GM06990 (cell line): ENCODE data around the gene ANXA3.

Experiments used
- DNase-seq: peaks from one replicate; pipeline ENCODE4 v3.0.0-alpha.2; 2011; ENCODE audit not compliant: insufficient read length; ENCODE audit errors: extremely low read depth
- H3K27me3 ChIP-seq: replicated peaks from 2 replicates; pipeline ENCODE4 v1.6.0; 2011; ENCODE audit warnings: low read length; ENCODE audit not compliant: control insufficient read depth, insufficient read depth
- H3K36me3 ChIP-seq: 2 replicates; pipeline ENCODE4 v1.5.1; 2011; ENCODE audit warnings: low read length; ENCODE audit not compliant: control insufficient read depth, insufficient read depth
- H3K4me3 ChIP-seq: replicated peaks from 2 replicates; pipeline ENCODE4 v1.5.1; 2011; ENCODE audit warnings: low read depth, mild to moderate bottlenecking, control low read depth, low read length
- TF ChIP-seq, protein P1 (sequence below): IDR thresholded peaks from 2 replicates; pipeline ENCODE4 v1.5.1; 2011; ENCODE audit warnings: low read length, control low read depth, mild to moderate bottlenecking, inconsistent platforms; ENCODE audit not compliant: insufficient read depth, poor library complexity, severe bottlenecking

ANXA3 gene

DNA sequence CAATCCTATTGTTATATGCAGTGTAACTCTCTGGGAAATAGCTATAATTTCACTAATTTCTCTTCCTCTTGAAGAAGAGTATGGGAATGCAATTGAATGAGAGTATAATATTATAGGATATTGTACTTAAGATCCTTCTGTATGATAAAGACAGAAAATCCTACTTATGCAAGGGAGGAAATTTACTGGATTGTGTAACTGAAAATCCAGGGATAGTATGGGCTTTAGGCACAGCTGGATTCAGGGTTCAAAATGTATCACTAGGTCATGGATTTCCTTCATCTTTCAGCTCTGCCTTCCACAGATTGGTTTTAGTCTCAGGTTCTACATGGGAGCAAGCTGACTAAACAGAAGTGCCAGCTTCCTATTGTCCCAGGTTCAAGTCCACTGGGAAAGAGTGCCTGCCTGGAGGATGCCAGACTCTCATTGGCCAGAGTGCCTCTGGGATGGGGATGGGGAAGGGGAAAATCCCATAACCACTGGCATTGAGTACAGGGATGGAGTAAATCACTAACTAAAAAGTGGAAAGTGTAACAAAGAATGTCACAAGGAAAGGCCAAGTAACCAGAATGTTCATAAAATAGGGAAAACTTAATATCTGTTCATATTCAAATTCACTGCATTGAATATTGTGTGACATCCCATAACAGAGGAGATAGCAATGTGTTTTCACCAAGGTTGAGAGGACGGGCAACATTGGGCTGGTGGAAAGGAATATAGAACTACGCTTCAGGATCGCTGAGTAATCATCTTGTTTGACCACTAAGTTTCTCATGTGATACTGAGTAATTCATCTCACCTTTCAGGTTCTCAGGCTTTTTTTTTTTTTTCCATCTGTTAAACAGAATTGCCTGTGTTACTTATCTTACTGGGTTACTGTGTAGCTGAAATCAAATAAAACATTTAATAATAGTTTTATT, 75.7 kb downstream of the ANXA3 start:
- Histone ChIP-seq H3K27me3 (no peaks in the 10 kb centered on the region), H3K36me3 (no peaks in the 10 kb centered on the region), H3K4me3 (no peak overlapping the region)
- DNase-seq = no peak
- TF ChIP-seq, protein P1, sequence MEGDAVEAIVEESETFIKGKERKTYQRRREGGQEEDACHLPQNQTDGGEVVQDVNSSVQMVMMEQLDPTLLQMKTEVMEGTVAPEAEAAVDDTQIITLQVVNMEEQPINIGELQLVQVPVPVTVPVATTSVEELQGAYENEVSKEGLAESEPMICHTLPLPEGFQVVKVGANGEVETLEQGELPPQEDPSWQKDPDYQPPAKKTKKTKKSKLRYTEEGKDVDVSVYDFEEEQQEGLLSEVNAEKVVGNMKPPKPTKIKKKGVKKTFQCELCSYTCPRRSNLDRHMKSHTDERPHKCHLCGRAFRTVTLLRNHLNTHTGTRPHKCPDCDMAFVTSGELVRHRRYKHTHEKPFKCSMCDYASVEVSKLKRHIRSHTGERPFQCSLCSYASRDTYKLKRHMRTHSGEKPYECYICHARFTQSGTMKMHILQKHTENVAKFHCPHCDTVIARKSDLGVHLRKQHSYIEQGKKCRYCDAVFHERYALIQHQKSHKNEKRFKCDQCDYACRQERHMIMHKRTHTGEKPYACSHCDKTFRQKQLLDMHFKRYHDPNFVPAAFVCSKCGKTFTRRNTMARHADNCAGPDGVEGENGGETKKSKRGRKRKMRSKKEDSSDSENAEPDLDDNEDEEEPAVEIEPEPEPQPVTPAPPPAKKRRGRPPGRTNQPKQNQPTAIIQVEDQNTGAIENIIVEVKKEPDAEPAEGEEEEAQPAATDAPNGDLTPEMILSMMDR = no peak

GRCh38 chr4:78627966-78628678, 76.6 kb downstream of the ANXA3 start:
- Histone ChIP-seq H3K27me3 (no peaks in the 10 kb centered on the region), H3K36me3 (no peaks in the 10 kb centered on the region), H3K4me3 (no peak overlapping the region)
- TF ChIP-seq, protein P1 = no peak
- no peak for DNase-seq

GRCh38 chr4:78629991-78630541, 78.5 kb downstream of the ANXA3 start:
- H3K4me3 ChIP-seq = no peak overlapping the region
- TF ChIP-seq, protein P1 = no peak

GRCh38 chr4:78630615-78631014, 79.0 kb downstream of the ANXA3 start:
- TF ChIP-seq, protein P1 = no peak
- Histone ChIP-seq H3K27me3 (no peaks in the 10 kb centered on the region), H3K4me3 (no peak overlapping the region), H3K36me3 (no peaks in the 10 kb centered on the region)
- DNase-seq = no peak

More at GRCh38 chr4:78629991-78630541, 78.5 kb downstream of the ANXA3 start:
- Histone ChIP-seq H3K27me3 (no peaks in the 10 kb centered on the region), H3K36me3 (no peaks in the 10 kb centered on the region)
- DNase-seq = no peak

- DNase-seq = no peak
- TF ChIP-seq, protein P1 = no peak
- no peaks in the 10 kb centered on the region for H3K36me3 ChIP-seq
- no peaks in the 10 kb centered on the region for H3K27me3 ChIP-seq
- no peak overlapping the region for H3K4me3 ChIP-seq
These were observed 82.6 kb downstream of the ANXA3 start for GRCh38 chr4:78634011-78634664.
